Esophagus muscularis mucosa (tissue), 3 donors: ENCODE results near the gene PRKCE.

Experiments
- CTCF ChIP-seq, 3 experiments: fragments of 200-600 bp in 2 of 3; fragments of 450-650 bp in 1 of 3; sonication (generic) in 2 of 3; IDR thresholded peaks; one replicate each; pipeline ENCODE4 v1.5.1; 2017 to 2019; ENCODE audit warnings: antibody characterized with exemption in 3 of 3, mild to moderate bottlenecking in 2 of 3, moderate library complexity in 1 of 3
- POLR2A ChIP-seq: fragments of 450-650 bp; IDR thresholded peaks from one replicate; pipeline ENCODE4 v1.6.1; 2017; ENCODE audit warnings: antibody characterized with exemption, moderate library complexity, mild to moderate bottlenecking, low read depth
- POLR2AphosphoS5 ChIP-seq, 2 donors: sonication (generic); formaldehyde crosslinking; IDR thresholded peaks; one replicate each; pipeline ENCODE4 v1.6.1; 2017; ENCODE audit warnings: antibody characterized with exemption in 2 of 2

GRCh38 chr2:46187112-46187618, 535.7 kb downstream of the PRKCE start:
- TF ChIP-seq CTCF (IDR thresholded peaks at IDR 0.05) (no peak), POLR2AphosphoS5 (IDR thresholded peaks at IDR 0.05) (peak; percentile 23 to 55), POLR2A (no peak)
